NT2/D1 (cell line): ENCODE data around the gene GPT2.

Experiments
- DNase-seq: peaks from one replicate; pipeline ENCODE4 v3.0.0-alpha.2; 2011; ENCODE audit warnings: low read depth, low spot score
- H3K27me3 ChIP-seq: 2 replicates; pipeline ENCODE4 v1.6.0; 2011; ENCODE audit warnings: mild to moderate bottlenecking; ENCODE audit not compliant: insufficient read length, insufficient read depth
- H3K36me3 ChIP-seq: 2 replicates; pipeline ENCODE4 v1.6.1; 2011; ENCODE audit warnings: mild to moderate bottlenecking, low read length, mixed read lengths; ENCODE audit not compliant: insufficient read depth, insufficient read length
- H3K4me1 ChIP-seq: 2 replicates; pipeline ENCODE4 v1.5.1; 2011; ENCODE audit not compliant: insufficient read depth, insufficient read length
- H3K4me3 ChIP-seq: 2 replicates; pipeline ENCODE4 v1.5.1; 2011; ENCODE audit warnings: low read depth; ENCODE audit not compliant: insufficient read length
- H3K9ac ChIP-seq: 2 replicates; pipeline ENCODE4 v1.6.0; 2011; ENCODE audit warnings: low read depth; ENCODE audit not compliant: insufficient read length
- H3K9me3 ChIP-seq: 2 replicates; pipeline ENCODE4 v1.5.1; 2011; ENCODE audit warnings: mild to moderate bottlenecking, low read length; ENCODE audit not compliant: insufficient read depth
- SUZ12 ChIP-seq: IDR thresholded peaks from 2 replicates; pipeline ENCODE4 v1.6.1; 2011; ENCODE audit not compliant: insufficient read length, insufficient read depth; ENCODE audit errors: extremely low read depth
- YY1 ChIP-seq: IDR thresholded peaks from 2 replicates; pipeline ENCODE4 v1.6.1; 2011; ENCODE audit not compliant: insufficient read length, insufficient read depth
- ZNF274 ChIP-seq: IDR thresholded peaks from 2 replicates; pipeline ENCODE4 v1.6.1; 2011; ENCODE audit warnings: mild to moderate bottlenecking, low read depth, low read length

Gene GPT2

GRCh38 chr16:46871597-46871996 is 12.6 kb upstream of the GPT2 start:
- Histone ChIP-seq H3K27me3 (no peaks in the 10 kb centered on the region), H3K9ac (no peak overlapping the region), H3K4me1 (peaks cover 10% of the 10 kb centered on the region), H3K36me3 (no peaks in the 10 kb centered on the region), H3K4me3 (no peak overlapping the region), H3K9me3 (peaks cover 9% of the 10 kb centered on the region; the same call in 1 of the 2 replicates)
- TF ChIP-seq ZNF274 (no peak), SUZ12 (no peak), YY1 (no peak)
- no peak for DNase-seq

DNA sequence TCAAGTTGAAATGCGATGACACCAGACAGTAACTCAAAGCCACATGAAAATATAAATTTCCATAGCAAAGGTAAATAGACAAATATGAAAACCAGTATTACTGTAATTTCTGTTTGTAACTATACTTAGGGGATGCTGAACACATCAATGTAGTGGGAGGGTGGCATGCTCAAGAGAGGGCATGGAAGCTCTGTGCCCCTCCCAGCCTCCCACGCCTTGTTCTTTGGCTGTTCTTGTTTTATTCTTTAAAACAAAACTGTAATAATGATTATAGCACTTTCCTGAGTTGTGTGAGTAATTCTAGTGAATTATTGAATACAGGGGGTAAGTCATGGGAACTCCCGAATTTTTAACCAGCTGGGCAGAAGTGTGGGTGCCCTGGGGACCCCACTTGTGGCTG is 11.0 kb upstream of the GPT2 start:
- peaks cover 2% of the 10 kb centered on the region; the same call in 1 of the 2 replicates for H3K9me3 ChIP-seq
- no peaks in the 10 kb centered on the region for H3K36me3 ChIP-seq
- no peak for TF ChIP-seq SUZ12
- TF ChIP-seq YY1, result no peak
- no peak for TF ChIP-seq ZNF274
- H3K4me3 ChIP-seq, result no peak overlapping the region
- H3K4me1 ChIP-seq, result peaks cover 10% of the 10 kb centered on the region
- no peak overlapping the region for H3K9ac ChIP-seq
- no peak for DNase-seq
- H3K27me3 ChIP-seq, result no peaks in the 10 kb centered on the region

DNA sequence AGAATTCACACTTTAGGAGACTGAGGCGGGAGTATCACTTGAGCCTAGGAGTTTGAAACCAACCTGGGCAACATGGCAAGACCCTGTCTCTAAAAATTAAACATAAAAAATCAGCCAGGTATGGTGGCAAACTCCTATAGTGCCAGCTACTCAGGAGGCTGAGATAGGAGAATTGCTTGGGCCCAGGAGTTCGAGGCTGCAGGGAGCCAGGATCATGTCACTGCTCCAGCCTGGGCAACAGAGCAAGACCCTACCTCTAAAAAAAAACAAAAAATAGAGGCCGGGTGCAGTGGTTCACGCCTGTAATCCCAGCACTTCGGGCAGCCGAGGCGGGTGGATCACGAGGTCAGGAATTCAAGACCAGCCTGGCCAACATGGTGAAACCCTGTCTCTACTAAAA is 8.9 kb upstream of the GPT2 start:
- Histone ChIP-seq H3K27me3 (no peaks in the 10 kb centered on the region), H3K9me3 (no peaks in the 10 kb centered on the region), H3K9ac (no peak overlapping the region), H3K4me1 (peaks cover 5% of the 10 kb centered on the region), H3K4me3 (no peak overlapping the region), H3K36me3 (no peaks in the 10 kb centered on the region)
- no peak for TF ChIP-seq SUZ12
- no peak for TF ChIP-seq YY1
- no peak for TF ChIP-seq ZNF274
- no peak for DNase-seq

GRCh38 chr16:46882304-46882939 is 1.7 kb upstream of the GPT2 start:
- no peak for DNase-seq
- Histone ChIP-seq H3K27me3 (peaks cover 16% of the 10 kb centered on the region), H3K36me3 (peaks cover 14% of the 10 kb centered on the region), H3K4me1 (peaks cover 11% of the 10 kb centered on the region), H3K4me3 (no peak overlapping the region), H3K9ac (no peak overlapping the region), H3K9me3 (no peaks in the 10 kb centered on the region)
- TF ChIP-seq YY1 (no peak), ZNF274 (no peak), SUZ12 (no peak)

DNA sequence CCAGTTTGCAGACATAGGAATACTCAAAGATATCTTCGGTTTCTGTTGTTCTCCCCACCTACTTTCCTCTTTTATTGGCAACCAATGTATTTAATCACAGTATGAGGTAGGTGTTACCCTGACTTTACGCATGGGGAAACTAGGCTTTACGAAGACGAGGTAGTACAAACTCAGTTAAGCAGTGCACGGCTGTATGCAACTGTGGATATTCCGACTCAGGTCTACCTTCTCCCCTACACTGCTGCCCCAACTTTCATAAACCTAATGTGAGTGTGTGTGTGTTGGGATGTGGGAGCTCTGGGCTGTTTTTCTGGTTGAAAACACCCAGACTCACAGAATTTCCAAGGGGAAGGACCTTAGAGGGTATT is 1.2 kb upstream of the GPT2 start:
- Histone ChIP-seq H3K9me3 (no peaks in the 10 kb centered on the region), H3K4me3 (no peak overlapping the region), H3K4me1 (peaks cover 11% of the 10 kb centered on the region), H3K9ac (no peak overlapping the region), H3K36me3 (peaks cover 19% of the 10 kb centered on the region), H3K27me3 (peaks cover 16% of the 10 kb centered on the region)
- DNase-seq, result no peak
- no peak for TF ChIP-seq YY1

- no peak for DNase-seq
- Histone ChIP-seq H3K27me3 (peaks cover 16% of the 10 kb centered on the region), H3K4me1 (peaks cover 11% of the 10 kb centered on the region), H3K9ac (peak overlapping the region; percentile 82), H3K4me3 (peak overlapping the region; percentile 67), H3K36me3 (peaks cover 23% of the 10 kb centered on the region), H3K9me3 (no peaks in the 10 kb centered on the region)
- TF ChIP-seq YY1 (no peak), ZNF274 (no peak), SUZ12 (no peak)
Measured at GRCh38 chr16:46883353-46883689, 841 bp upstream of the GPT2 start.

DNA sequence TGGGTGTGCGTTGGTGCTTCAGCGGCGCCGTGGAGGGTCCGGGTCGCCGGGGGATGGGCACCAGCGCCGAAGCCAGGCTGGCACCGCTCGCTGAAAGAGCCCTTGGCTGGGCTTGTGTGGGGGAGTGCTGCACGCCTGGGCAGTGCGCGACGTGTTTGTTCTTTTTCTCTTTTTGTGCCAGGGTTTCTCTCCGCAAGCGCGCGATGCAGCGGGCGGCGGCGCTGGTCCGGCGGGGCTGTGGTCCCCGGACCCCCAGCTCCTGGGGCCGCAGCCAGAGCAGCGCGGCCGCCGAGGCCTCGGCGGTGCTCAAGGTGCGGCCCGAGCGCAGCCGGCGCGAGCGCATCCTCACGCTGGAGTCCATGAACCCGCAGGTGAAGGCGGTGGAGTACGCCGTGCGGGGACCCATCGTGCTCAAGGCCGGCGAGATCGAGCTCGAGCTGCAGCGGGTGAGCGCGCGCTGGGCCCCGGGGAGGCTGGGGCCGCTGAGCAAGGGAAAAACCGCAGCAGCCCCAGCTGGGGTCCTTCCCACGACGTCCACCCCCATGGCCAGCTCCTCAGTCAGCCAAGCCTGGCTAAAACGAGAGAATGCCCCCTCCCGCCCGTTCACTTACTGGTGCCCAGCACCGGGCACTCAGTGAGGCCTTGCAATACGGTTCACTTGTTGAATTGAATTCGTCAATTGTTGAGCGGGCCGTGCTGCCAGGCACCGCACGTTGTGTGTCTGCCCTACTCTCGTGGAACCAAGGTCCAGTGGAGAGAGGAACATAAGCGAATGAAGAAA is 541 bp downstream of the GPT2 start:
- Histone ChIP-seq H3K9me3 (no peaks in the 10 kb centered on the region), H3K36me3 (peaks cover 29% of the 10 kb centered on the region), H3K4me3 (peak overlapping the region; percentile 95), H3K4me1 (peaks cover 11% of the 10 kb centered on the region), H3K9ac (peak overlapping the region; percentile 94), H3K27me3 (peaks cover 16% of the 10 kb centered on the region)
- TF ChIP-seq SUZ12, result no peak
- no peak for TF ChIP-seq YY1
- no peak for TF ChIP-seq ZNF274
- no peak for DNase-seq
